DMS79 treated with DMSO at 0.1 percent for 48 hours (cell line): ENCODE data around the gene SRC.
"Not testable (repeated sequence)": the region's sequence is repeated elsewhere in the genome, so short reads cannot be mapped to it uniquely, and the experiment has no call there.

Source experiments
- DNase-seq: peaks from one replicate; lab custom pipeline; 2025; lab: John Stamatoyannopoulos, UW

Gene SRC

GRCh38 chr20:37336369-37337207, 9.4 kb upstream of the SRC start:
- DNase-seq, result no peak

- DNase-seq, result peak; percentile 35
These were observed 8.5 kb upstream of the SRC start for GRCh38 chr20:37337208-37337991.

GRCh38 chr20:37338380-37338779, 7.6 kb upstream of the SRC start:
- not testable (repeated sequence) for DNase-seq

GRCh38 chr20:37339208-37339607, 6.7 kb upstream of the SRC start:
- no peak for DNase-seq

GRCh38 chr20:37339764-37340109, 6.2 kb upstream of the SRC start:
- not testable (repeated sequence) for DNase-seq

GRCh38 chr20:37340998-37341397, 4.9 kb upstream of the SRC start:
- no peak for DNase-seq

- DNase-seq, result no peak
These were observed 4.3 kb upstream of the SRC start for GRCh38 chr20:37341632-37342031.

- no peak for DNase-seq
These were observed 3.4 kb upstream of the SRC start for GRCh38 chr20:37342231-37343177.

- peak; percentile 35 for DNase-seq
These were observed 2.5 kb upstream of the SRC start for GRCh38 chr20:37343212-37343993.

GRCh38 chr20:37343994-37344355, 2.0 kb upstream of the SRC start:
- DNase-seq, result no peak

GRCh38 chr20:37344506-37345338, 1.2 kb upstream of the SRC start:
- DNase-seq, result no peak

GRCh38 chr20:37346236-37346534, 245 bp downstream of the SRC start:
- DNase-seq, result no peak

GRCh38 chr20:37346535-37347346, 801 bp downstream of the SRC start:
- no peak for DNase-seq

GRCh38 chr20:37347347-37347823, 1.4 kb downstream of the SRC start:
- DNase-seq, result no peak

GRCh38 chr20:37347891-37348791, 2.2 kb downstream of the SRC start:
- DNase-seq, result no peak

GRCh38 chr20:37348792-37349516, 3.0 kb downstream of the SRC start:
- no peak for DNase-seq

- no peak for DNase-seq
These were observed 3.9 kb downstream of the SRC start for GRCh38 chr20:37349517-37350491.
